ENCODE data around the gene AUTS2.

DNA sequence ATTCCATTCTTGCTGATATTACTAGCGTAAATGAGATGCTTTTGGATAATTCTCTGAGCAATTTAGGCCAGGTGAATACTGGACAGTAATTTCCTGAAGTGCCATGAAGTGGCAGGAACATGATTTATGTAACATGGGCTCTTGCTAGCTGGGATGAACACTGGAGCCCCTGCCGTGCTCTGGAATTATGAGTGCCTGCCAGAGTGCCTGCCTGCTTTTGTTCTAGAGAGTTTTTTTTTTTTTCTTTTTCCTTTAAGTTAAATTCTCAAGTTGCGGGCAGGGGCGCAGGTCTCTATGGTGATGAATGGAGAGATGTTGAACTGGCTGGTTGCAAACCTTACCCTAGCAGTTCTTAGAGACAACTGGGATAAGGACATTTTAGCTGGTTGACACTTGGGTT is 165.9 kb downstream of the AUTS2 start:
- TF ChIP-seq HOXA7 (CRISPR knock-in tag; IDR thresholded peaks at IDR 0.05; ENCODE audit: borderline replicate concordance): no peak
- no peak for TF ChIP-seq ZNF561 (tag by site-specific recombination; IDR thresholded peaks at IDR 0.05; ENCODE audit: borderline replicate concordance)
- no peak for TF ChIP-seq ZNF174 (tag by site-specific recombination; IDR thresholded peaks at IDR 0.05)
- TF ChIP-seq ZNF16 (tag by site-specific recombination; IDR thresholded peaks at IDR 0.05; ENCODE audit: low read depth): no peak
- no peak for TF ChIP-seq ZNF169 (tag by site-specific recombination; IDR thresholded peaks at IDR 0.05)
- no peak for TF ChIP-seq ZNF837 (tag by site-specific recombination; IDR thresholded peaks at IDR 0.05)
